ENCODE measurements around the gene LRRC18. TPM values are rescaled to one million over a fixed set of nuclear protein-coding genes. Genes with fewer than 3 reads are reported as not detected.

The LRRC18 gene
- total RNA-seq: not detected

- Mint-ChIP-seq H3K4me1 (no peaks in the 10 kb centered on the region), H3K4me3 (no peak within 1 kb of the TSS), H3K27ac (no peak within 1 kb of the TSS), H3K27me3 (peaks cover 3% of the 10 kb centered on the region), H3K36me3 (ENCODE audit: low read depth) (no peaks in the 10 kb centered on the region), H3K9me3 (no peaks in the 10 kb centered on the region)
- ATAC-seq (replicated peaks): no peak
Measured at GRCh38 chr10:48939790-48940325, at the start of gene LRRC18. Gene LRRC18, minus strand, starts transcription at chr10:48939840. Its CDS starts 25,685 bp downstream, at chr10:48914155.

- H3K27ac Mint-ChIP-seq: no peak overlapping the region
- no peaks in the 10 kb centered on the region for H3K9me3 Mint-ChIP-seq
- peaks cover 3% of the 10 kb centered on the region for H3K4me1 Mint-ChIP-seq
- H3K36me3 Mint-ChIP-seq (ENCODE audit: low read depth): no peaks in the 10 kb centered on the region
- H3K4me3 Mint-ChIP-seq: no peak overlapping the region
- ATAC-seq (replicated peaks): no peak
- no peaks in the 10 kb centered on the region for H3K27me3 Mint-ChIP-seq
Measured at GRCh38 chr10:48985621-48986158, 46.0 kb upstream of the LRRC18 start.

- no peak overlapping the region for H3K4me3 Mint-ChIP-seq
- no peaks in the 10 kb centered on the region for H3K9me3 Mint-ChIP-seq
- H3K27me3 Mint-ChIP-seq: peaks cover 4% of the 10 kb centered on the region
- H3K27ac Mint-ChIP-seq: no peak overlapping the region
- H3K4me1 Mint-ChIP-seq: peaks cover 3% of the 10 kb centered on the region
- H3K36me3 Mint-ChIP-seq (ENCODE audit: low read depth): no peaks in the 10 kb centered on the region
- ATAC-seq (replicated peaks): no peak
Measured at GRCh38 chr10:48983648-48984351, 44.2 kb upstream of the LRRC18 start.

- no peak overlapping the region for H3K27ac Mint-ChIP-seq
- H3K4me3 Mint-ChIP-seq: no peak overlapping the region
- no peaks in the 10 kb centered on the region for H3K36me3 Mint-ChIP-seq (ENCODE audit: low read depth)
- H3K4me1 Mint-ChIP-seq: peaks cover 3% of the 10 kb centered on the region
- peaks cover 4% of the 10 kb centered on the region for H3K27me3 Mint-ChIP-seq
- no peak for ATAC-seq (replicated peaks)
- no peaks in the 10 kb centered on the region for H3K9me3 Mint-ChIP-seq
Measured at GRCh38 chr10:48982584-48982983, 42.9 kb upstream of the LRRC18 start.

- Mint-ChIP-seq H3K4me1 (peaks cover 3% of the 10 kb centered on the region), H3K9me3 (no peaks in the 10 kb centered on the region), H3K27me3 (peaks cover 4% of the 10 kb centered on the region), H3K27ac (peak overlapping the region; percentile 30), H3K4me3 (no peak overlapping the region), H3K36me3 (ENCODE audit: low read depth) (no peaks in the 10 kb centered on the region)
- ATAC-seq (replicated peaks): peak; percentile 80
Measured at GRCh38 chr10:48981310-48981907, 41.8 kb upstream of the LRRC18 start.

GRCh38 chr10:48978318-48978717 lies 38.7 kb upstream of the LRRC18 start:
- H3K9me3 Mint-ChIP-seq: no peaks in the 10 kb centered on the region
- peaks cover 10% of the 10 kb centered on the region for H3K27me3 Mint-ChIP-seq
- no peak for ATAC-seq (replicated peaks)
- H3K36me3 Mint-ChIP-seq (ENCODE audit: low read depth): no peaks in the 10 kb centered on the region
- no peak overlapping the region for H3K4me3 Mint-ChIP-seq
- H3K27ac Mint-ChIP-seq: no peak overlapping the region
- peaks cover 3% of the 10 kb centered on the region for H3K4me1 Mint-ChIP-seq

- Mint-ChIP-seq H3K27me3 (peaks cover 12% of the 10 kb centered on the region), H3K9me3 (no peaks in the 10 kb centered on the region), H3K36me3 (ENCODE audit: low read depth) (no peaks in the 10 kb centered on the region), H3K4me1 (peaks cover under 1% of the 10 kb centered on the region), H3K4me3 (no peak overlapping the region), H3K27ac (no peak overlapping the region)
- ATAC-seq (replicated peaks): no peak
Measured at GRCh38 chr10:48976196-48976595, 36.6 kb upstream of the LRRC18 start.

GRCh38 chr10:48974510-48975156 lies 35.0 kb upstream of the LRRC18 start:
- ATAC-seq (replicated peaks): no peak
- Mint-ChIP-seq H3K9me3 (no peaks in the 10 kb centered on the region), H3K27ac (no peak overlapping the region), H3K4me3 (no peak overlapping the region), H3K36me3 (ENCODE audit: low read depth) (no peaks in the 10 kb centered on the region), H3K4me1 (no peaks in the 10 kb centered on the region), H3K27me3 (peaks cover 12% of the 10 kb centered on the region)

- H3K4me3 Mint-ChIP-seq: no peak overlapping the region
- H3K27me3 Mint-ChIP-seq: peaks cover 11% of the 10 kb centered on the region
- H3K27ac Mint-ChIP-seq: no peak overlapping the region
- no peaks in the 10 kb centered on the region for H3K9me3 Mint-ChIP-seq
- H3K36me3 Mint-ChIP-seq (ENCODE audit: low read depth): no peaks in the 10 kb centered on the region
- ATAC-seq (replicated peaks): no peak
- no peaks in the 10 kb centered on the region for H3K4me1 Mint-ChIP-seq
Measured at GRCh38 chr10:48973065-48973464, 33.4 kb upstream of the LRRC18 start.

- H3K36me3 Mint-ChIP-seq (ENCODE audit: low read depth): no peaks in the 10 kb centered on the region
- H3K27me3 Mint-ChIP-seq: peaks cover 19% of the 10 kb centered on the region
- no peaks in the 10 kb centered on the region for H3K9me3 Mint-ChIP-seq
- no peaks in the 10 kb centered on the region for H3K4me1 Mint-ChIP-seq
- H3K27ac Mint-ChIP-seq: no peak overlapping the region
- ATAC-seq (replicated peaks): no peak
- H3K4me3 Mint-ChIP-seq: no peak overlapping the region
Measured at GRCh38 chr10:48970654-48971053, 31.0 kb upstream of the LRRC18 start.

GRCh38 chr10:48970046-48970445 lies 30.4 kb upstream of the LRRC18 start:
- H3K9me3 Mint-ChIP-seq: no peaks in the 10 kb centered on the region
- peaks cover 16% of the 10 kb centered on the region for H3K27me3 Mint-ChIP-seq
- no peaks in the 10 kb centered on the region for H3K36me3 Mint-ChIP-seq (ENCODE audit: low read depth)
- no peaks in the 10 kb centered on the region for H3K4me1 Mint-ChIP-seq
- no peak for ATAC-seq (replicated peaks)
- H3K27ac Mint-ChIP-seq: no peak overlapping the region
- no peak overlapping the region for H3K4me3 Mint-ChIP-seq

- Mint-ChIP-seq H3K27me3 (peaks cover 15% of the 10 kb centered on the region), H3K4me1 (no peaks in the 10 kb centered on the region), H3K4me3 (no peak overlapping the region), H3K9me3 (no peaks in the 10 kb centered on the region), H3K36me3 (ENCODE audit: low read depth) (no peaks in the 10 kb centered on the region), H3K27ac (no peak overlapping the region)
- ATAC-seq (replicated peaks): no peak
Measured at GRCh38 chr10:48968036-48968435, 28.4 kb upstream of the LRRC18 start.

- Mint-ChIP-seq H3K27ac (no peak overlapping the region), H3K4me1 (no peaks in the 10 kb centered on the region), H3K9me3 (no peaks in the 10 kb centered on the region), H3K4me3 (no peak overlapping the region), H3K27me3 (peaks cover 20% of the 10 kb centered on the region), H3K36me3 (ENCODE audit: low read depth) (no peaks in the 10 kb centered on the region)
- no peak for ATAC-seq (replicated peaks)
Measured at GRCh38 chr10:48965460-48965859, 25.8 kb upstream of the LRRC18 start.

GRCh38 chr10:48964038-48964437 lies 24.4 kb upstream of the LRRC18 start:
- Mint-ChIP-seq H3K27me3 (peaks cover 20% of the 10 kb centered on the region), H3K4me1 (no peaks in the 10 kb centered on the region)

More at GRCh38 chr10:48964038-48964437, 24.4 kb upstream of the LRRC18 start:
- no peaks in the 10 kb centered on the region for H3K9me3 Mint-ChIP-seq
- H3K4me3 Mint-ChIP-seq: no peak overlapping the region
- ATAC-seq (replicated peaks): no peak
- no peak overlapping the region for H3K27ac Mint-ChIP-seq
- H3K36me3 Mint-ChIP-seq (ENCODE audit: low read depth): no peaks in the 10 kb centered on the region
